GM23338 (cell line): ENCODE measurements around the gene MSH3. TPM values are rescaled to one million over a fixed set of nuclear protein-coding genes. Genes with fewer than 3 reads are reported as not detected.
"Not testable (repeated sequence)": the region's sequence is repeated elsewhere in the genome, so short reads cannot be mapped to it uniquely, and the experiment has no call there.

Experiments used
- ATAC-seq: fragments of 200-7000 bp; cut with Tn5 transposase; 3 replicates; pipeline ENCODE4 v1.9.1; 2020
- DNase-seq: peaks from one replicate; pipeline ENCODE4 v3.0.0-alpha.2; 2015; ENCODE audit warnings: low spot score
- H2AFZ ChIP-seq: fragments of 200-600 bp; sonication (generic); 2 replicates; pipeline ENCODE4 v1.8.0; 2016; ENCODE audit warnings: antibody characterized with exemption, mild to moderate bottlenecking, moderate library complexity
- H3F3A ChIP-seq: fragments of 200-600 bp; sonication (generic); replicated peaks from 2 replicates; pipeline ENCODE4 v1.8.0; 2017; ENCODE audit warnings: antibody characterized with exemption, mixed run types, low read depth
- H3K27ac ChIP-seq: fragments of 200-600 bp; sonication (generic); 2 replicates; pipeline ENCODE4 v1.6.1; 2016; ENCODE audit warnings: low read depth
- H3K27me3 ChIP-seq: fragments of 200-600 bp; sonication (generic); 2 replicates; pipeline ENCODE4 v1.8.0; 2016; ENCODE audit warnings: mild to moderate bottlenecking, mixed run types, moderate library complexity; ENCODE audit not compliant: insufficient read depth
- H3K36me3 ChIP-seq: fragments of 200-600 bp; sonication (generic); 2 replicates; pipeline ENCODE4 v1.8.0; 2016; ENCODE audit warnings: mild to moderate bottlenecking; ENCODE audit not compliant: insufficient read depth
- H3K4me1 ChIP-seq: fragments of 200-600 bp; sonication (generic); 2 replicates; pipeline ENCODE4 v1.8.0; 2016; ENCODE audit warnings: mild to moderate bottlenecking, moderate library complexity; ENCODE audit not compliant: insufficient read depth
- H3K4me2 ChIP-seq: fragments of 200-600 bp; sonication (generic); 2 replicates; pipeline ENCODE4 v1.7.1; 2017; ENCODE audit warnings: mixed run types
- H3K4me3 ChIP-seq: fragments of 200-600 bp; sonication (generic); 2 replicates; pipeline ENCODE4 v1.6.1; 2016; ENCODE audit warnings: mixed run types
- H3K79me2 ChIP-seq: fragments of 200-600 bp; sonication (generic); replicated peaks from 2 replicates; pipeline ENCODE4 v1.8.0; 2017; ENCODE audit warnings: mild to moderate bottlenecking; ENCODE audit not compliant: insufficient read depth
- H3K9me2 ChIP-seq: fragments of 200-600 bp; sonication (generic); 2 replicates; pipeline ENCODE4 v1.8.0; 2017; ENCODE audit not compliant: insufficient read depth
- H4K20me1 ChIP-seq: fragments of 200-600 bp; sonication (generic); replicated peaks from 2 replicates; pipeline ENCODE4 v1.8.0; 2017; ENCODE audit warnings: mild to moderate bottlenecking; ENCODE audit not compliant: insufficient read depth
- H3K27ac Mint-ChIP-seq: 2 replicates; pipeline ENCODE4 v1.8.0; 2020; ENCODE audit warnings: inconsistent platforms, mild to moderate bottlenecking, moderate library complexity, mixed read lengths
- H3K27me3 Mint-ChIP-seq: 3 replicates; pipeline ENCODE4 v1.8.0; 2022; ENCODE audit warnings: low read depth, mild to moderate bottlenecking, moderate library complexity, mixed read lengths, inconsistent platforms; ENCODE audit not compliant: insufficient read depth, poor library complexity
- H3K36me3 Mint-ChIP-seq: 3 replicates; pipeline ENCODE4 v1.8.0; 2021; ENCODE audit warnings: low read depth, mild to moderate bottlenecking, inconsistent platforms, moderate library complexity, mixed read lengths
- H3K4me1 Mint-ChIP-seq: 3 replicates; pipeline ENCODE4 v1.8.0; 2020; ENCODE audit warnings: mild to moderate bottlenecking, inconsistent platforms, mixed read lengths
- H3K4me3 Mint-ChIP-seq: 3 replicates; pipeline ENCODE4 v1.8.0; 2021; ENCODE audit warnings: moderate library complexity, mild to moderate bottlenecking, inconsistent platforms, mixed read lengths
- H3K9me3 Mint-ChIP-seq: 3 replicates; pipeline ENCODE4 v1.8.0; 2020; ENCODE audit warnings: moderate library complexity, mild to moderate bottlenecking, inconsistent platforms, mixed read lengths
- CREB1 ChIP-seq: fragments of 250-450 bp; sonication (Bioruptor Pico); IDR thresholded peaks from 2 replicates; pipeline ENCODE4 v1.5.0; 2020; ENCODE audit warnings: low read depth, mild to moderate bottlenecking, moderate library complexity
- ETS1 ChIP-seq: IDR thresholded peaks from 2 replicates; pipeline ENCODE4 v1.6.1; 2016; ENCODE audit warnings: antibody characterized with exemption
- EZH2phosphoT487 ChIP-seq: fragments of 200-600 bp; sonication (generic); IDR thresholded peaks from one replicate; pipeline ENCODE4 v1.8.1; 2018; ENCODE audit warnings: antibody characterized with exemption; ENCODE audit not compliant: unreplicated experiment
- JUNB ChIP-seq: IDR thresholded peaks from one replicate; pipeline ENCODE4 v1.6.1; 2016; ENCODE audit warnings: antibody characterized with exemption; ENCODE audit not compliant: unreplicated experiment
- POLR2AphosphoS5 ChIP-seq: IDR thresholded peaks from 2 replicates; pipeline ENCODE4 v1.6.1; 2016; ENCODE audit warnings: antibody characterized with exemption, low read depth
- REST ChIP-seq: IDR thresholded peaks from one replicate; pipeline ENCODE4 v1.6.1; 2018; ENCODE audit warnings: antibody characterized with exemption; ENCODE audit not compliant: unreplicated experiment
- ZNF114 ChIP-seq: fragments of 250-450 bp; sonication (Bioruptor Pico); IDR thresholded peaks from 2 replicates; pipeline ENCODE4 v1.5.0; 2020; ENCODE audit warnings: mild to moderate bottlenecking, moderate library complexity
- ZNF331 ChIP-seq: fragments of 250-450 bp; sonication (Bioruptor Pico); IDR thresholded peaks from 2 replicates; pipeline ENCODE4 v1.5.0; 2020; ENCODE audit warnings: low read depth, mild to moderate bottlenecking, moderate library complexity
- ZNF462 ChIP-seq: fragments of 250-450 bp; sonication (Bioruptor Pico); IDR thresholded peaks from 2 replicates; pipeline ENCODE4 v1.5.0; 2020; ENCODE audit warnings: mild to moderate bottlenecking, moderate library complexity
- polyA plus RNA-seq: library from polyadenylated mRNA; unstranded; fragments of >200 nt; fragmentation: Nextera tagmentation; extraction: Ambion mirVana; gene quantifications from 2 replicates; pipeline ENCODE4 v1.2.1, GENCODE V29; 2016
- total RNA-seq: library from RNA; depleted of rRNA; stranded (reverse); fragments of >200 nt; shearing (Covaris generic); gene quantifications from 2 replicates; pipeline ENCODE4 v1.2.3, GENCODE V29; 2014
- TF ChIP-seq, protein P1 (sequence below), 2 experiments: fragments of 200-600 bp in 1 of 2; sonication (generic) in 1 of 2; conservative IDR thresholded peaks; 2 replicates each; pipeline versions ENCODE4 v1.5.1 to v1.6.1; 2016 to 2017; ENCODE audit warnings: antibody characterized with exemption in 2 of 2, low read depth in 2 of 2, mild to moderate bottlenecking in 2 of 2, moderate library complexity in 1 of 2

MSH3 gene
- total and polyA plus RNA-seq, 2 experiments from 2014 or later: 13.3 to 16.6 TPM

DNA sequence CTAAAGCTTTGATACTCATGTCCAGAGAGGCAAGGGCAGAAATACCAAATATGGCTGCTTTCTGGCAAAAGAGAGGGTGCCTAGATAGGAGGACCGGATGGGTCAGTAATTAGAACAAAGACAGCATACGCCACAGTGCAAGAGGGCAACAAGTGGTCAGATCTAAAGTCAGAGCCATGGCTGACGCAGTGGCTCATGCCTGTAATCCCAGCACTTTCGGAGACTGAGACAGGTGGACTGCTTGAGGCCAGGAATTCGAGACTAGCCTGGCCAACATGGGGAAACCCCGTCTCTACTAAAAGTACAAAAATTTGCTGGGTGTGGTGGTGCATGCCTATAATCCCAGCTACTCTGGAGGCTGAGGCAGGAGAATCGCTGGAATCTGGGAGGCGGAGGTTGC, 129.3 kb downstream of the MSH3 start:
- not testable (repeated sequence) for H3K4me1 Mint-ChIP-seq, H3K4me3 ChIP-seq, H3K9me2 ChIP-seq, H3K27me3 ChIP-seq, H3F3A ChIP-seq, H3K36me3 ChIP-seq, H3K27ac ChIP-seq, H3K4me2 ChIP-seq, H3K4me1 ChIP-seq, H3K36me3 Mint-ChIP-seq, H3K27me3 Mint-ChIP-seq, H4K20me1 ChIP-seq, H2AFZ ChIP-seq, ATAC-seq, H3K9me3 Mint-ChIP-seq, H3K27ac Mint-ChIP-seq, H3K79me2 ChIP-seq, H3K4me3 Mint-ChIP-seq, DNase-seq

GRCh38 chr5:80784451-80784850, 130.0 kb downstream of the MSH3 start:
- Mint-ChIP-seq H3K36me3 (peaks cover 3% of the 10 kb centered on the region; the same call in 2 of the 3 replicates), H3K9me3 (no peaks in the 10 kb centered on the region; the same call in 2 of the 3 replicates)
- ATAC-seq: no peak
- TF ChIP-seq CREB1 (no peak), REST (no peak), ZNF331 (CRISPR knock-in tag) (no peak), EZH2phosphoT487 (no peak), ETS1 (no peak), ZNF462 (CRISPR knock-in tag) (no peak), JUNB (no peak), POLR2AphosphoS5 (no peak), ZNF114 (no peak)
- TF ChIP-seq, protein P1, sequence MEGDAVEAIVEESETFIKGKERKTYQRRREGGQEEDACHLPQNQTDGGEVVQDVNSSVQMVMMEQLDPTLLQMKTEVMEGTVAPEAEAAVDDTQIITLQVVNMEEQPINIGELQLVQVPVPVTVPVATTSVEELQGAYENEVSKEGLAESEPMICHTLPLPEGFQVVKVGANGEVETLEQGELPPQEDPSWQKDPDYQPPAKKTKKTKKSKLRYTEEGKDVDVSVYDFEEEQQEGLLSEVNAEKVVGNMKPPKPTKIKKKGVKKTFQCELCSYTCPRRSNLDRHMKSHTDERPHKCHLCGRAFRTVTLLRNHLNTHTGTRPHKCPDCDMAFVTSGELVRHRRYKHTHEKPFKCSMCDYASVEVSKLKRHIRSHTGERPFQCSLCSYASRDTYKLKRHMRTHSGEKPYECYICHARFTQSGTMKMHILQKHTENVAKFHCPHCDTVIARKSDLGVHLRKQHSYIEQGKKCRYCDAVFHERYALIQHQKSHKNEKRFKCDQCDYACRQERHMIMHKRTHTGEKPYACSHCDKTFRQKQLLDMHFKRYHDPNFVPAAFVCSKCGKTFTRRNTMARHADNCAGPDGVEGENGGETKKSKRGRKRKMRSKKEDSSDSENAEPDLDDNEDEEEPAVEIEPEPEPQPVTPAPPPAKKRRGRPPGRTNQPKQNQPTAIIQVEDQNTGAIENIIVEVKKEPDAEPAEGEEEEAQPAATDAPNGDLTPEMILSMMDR (conservative IDR thresholded peaks at IDR 0.05; ENCODE audit: low read depth in 2 of 2): no peak

More at GRCh38 chr5:80784451-80784850, 130.0 kb downstream of the MSH3 start:
- Mint-ChIP-seq H3K27ac (no peak overlapping the region), H3K4me3 (no peak overlapping the region), H3K27me3 (no peaks in the 10 kb centered on the region), H3K4me1 (no peaks in the 10 kb centered on the region)
- H3K4me3 ChIP-seq: no peak overlapping the region
- no peaks in the 10 kb centered on the region for H3K4me1 ChIP-seq
- no peaks in the 10 kb centered on the region for H3F3A ChIP-seq
- no peak overlapping the region for H3K27ac ChIP-seq
- no peaks in the 10 kb centered on the region for H4K20me1 ChIP-seq
- H3K36me3 ChIP-seq: no peaks in the 10 kb centered on the region
- no peak overlapping the region for H3K4me2 ChIP-seq
- H3K79me2 ChIP-seq: no peaks in the 10 kb centered on the region
- no peaks in the 10 kb centered on the region for H3K27me3 ChIP-seq
- no peaks in the 10 kb centered on the region for H3K9me2 ChIP-seq
- no peak for DNase-seq
- no peak overlapping the region for H2AFZ ChIP-seq
